SK-N-SH (cell line): ENCODE data around the gene KRTAP16-1. TPM values are rescaled to one million over a fixed set of nuclear protein-coding genes. Genes with fewer than 3 reads are reported as not detected.

Experiments used
- CTCF ChIA-PET: fragments of 300-600, 350-600 bp; formaldehyde crosslinking; extraction: SDS; loops from one replicate; lab custom pipeline; 2021; lab: Yijun Ruan, JAX
- POLR2A ChIA-PET: fragments of 350-600 bp; sonication (Branson Sonifier 250); formaldehyde crosslinking; extraction: SDS; loops from one replicate; lab custom pipeline; 2020; ENCODE audit warnings: antibody characterized with exemption, inconsistent platforms; lab: Yijun Ruan, JAX
- DNase-seq: peaks from one replicate; pipeline ENCODE4 v3.0.0; 2012
- H2AFZ ChIP-seq: fragments of 200-600 bp; sonication (generic); 2 replicates; pipeline ENCODE4 v1.8.1; 2016; ENCODE audit warnings: antibody characterized with exemption, mild to moderate bottlenecking, low read depth
- H3F3A ChIP-seq: fragments of 200-600 bp; sonication (generic); replicated peaks from 2 replicates; pipeline ENCODE3; 2016; ENCODE audit warnings: antibody characterized with exemption, mild to moderate bottlenecking; ENCODE audit not compliant: insufficient read depth
- H3K27ac ChIP-seq, 2 experiments: fragments of 200-500 bp in 1 of 2; fragments of 200-600 bp in 1 of 2; sonication (Bioruptor generic) in 1 of 2; sonication (generic), shearing (Covaris generic) in 1 of 2; 2 replicates each; pipeline versions ENCODE4 v1.5.1 to v1.6.1; 2014 to 2016; ENCODE audit warnings: low read depth in 2 of 2, inconsistent platforms in 1 of 2, low read length in 1 of 2, mild to moderate bottlenecking in 1 of 2, mixed read lengths in 1 of 2
- H3K27me3 ChIP-seq: fragments of 200-600 bp; sonication (generic), shearing (Covaris generic); 2 replicates; pipeline ENCODE4 v1.6.1; 2016; ENCODE audit warnings: mixed run types; ENCODE audit not compliant: insufficient read depth
- H3K36me3 ChIP-seq, 2 experiments: fragments of 200-500 bp in 1 of 2; fragments of 200-600 bp in 1 of 2; sonication (Bioruptor generic) in 1 of 2; sonication (generic) in 1 of 2; replicated peaks in 1 of 2; 2 replicates each; pipeline versions ENCODE3 to v1.5.1; 2014 to 2016; ENCODE audit warnings: low read length in 1 of 2, mild to moderate bottlenecking in 1 of 2; ENCODE audit not compliant: insufficient read depth in 2 of 2, control insufficient read depth in 1 of 2
- H3K4me1 ChIP-seq, 2 experiments: fragments of 200-500 bp in 1 of 2; fragments of 200-600 bp in 1 of 2; sonication (Bioruptor generic) in 1 of 2; sonication (generic), shearing (Covaris generic) in 1 of 2; 2 replicates each; pipeline versions ENCODE4 v1.5.1 to v1.6.1; 2014 to 2016; ENCODE audit warnings: low read depth in 1 of 2, low read length in 1 of 2, mixed run types in 1 of 2; ENCODE audit not compliant: insufficient read depth in 2 of 2, control insufficient read depth in 1 of 2
- H3K4me2 ChIP-seq: fragments of 200-600 bp; sonication (generic), shearing (Covaris generic); 2 replicates; pipeline ENCODE4 v1.6.1; 2017; ENCODE audit warnings: mixed run types
- H3K4me3 ChIP-seq, 2 experiments: fragments of 200-500 bp in 1 of 2; fragments of 200-600 bp in 1 of 2; sonication (Bioruptor generic) in 1 of 2; sonication (generic), shearing (Covaris generic) in 1 of 2; 2 replicates each; pipeline versions ENCODE4 v1.5.1 to v1.8.1; 2014 to 2016; ENCODE audit warnings: low read depth in 2 of 2, inconsistent platforms in 1 of 2, low read length in 1 of 2, mild to moderate bottlenecking in 1 of 2, mixed read lengths in 1 of 2, moderate library complexity in 1 of 2
- H3K79me2 ChIP-seq: fragments of 200-600 bp; sonication (generic); 2 replicates; pipeline ENCODE4 v1.8.1; 2017; ENCODE audit warnings: mild to moderate bottlenecking; ENCODE audit not compliant: insufficient read depth
- H3K9ac ChIP-seq: fragments of 200-600 bp; sonication (generic); 2 replicates; pipeline ENCODE4 v1.6.1; 2017; ENCODE audit warnings: mixed run types
- H3K9me2 ChIP-seq: fragments of 200-600 bp; sonication (generic); 2 replicates; pipeline ENCODE4 v1.6.1; 2017; ENCODE audit warnings: mixed run types
- H3K9me3 ChIP-seq: fragments of 200-600 bp; sonication (generic); 2 replicates; pipeline ENCODE4 v1.6.1; 2017; ENCODE audit warnings: mixed run types, mild to moderate bottlenecking, moderate library complexity
- H4K20me1 ChIP-seq: fragments of 200-600 bp; sonication (generic); 2 replicates; pipeline ENCODE4 v1.6.1; 2017; ENCODE audit warnings: mild to moderate bottlenecking, mixed run types; ENCODE audit not compliant: insufficient read depth
- FOSL2 ChIP-seq: IDR thresholded peaks from 2 replicates; pipeline ENCODE4 v1.4.0; 2012; ENCODE audit warnings: low read depth, mild to moderate bottlenecking, moderate library complexity, borderline replicate concordance
- FOXM1 ChIP-seq: IDR thresholded peaks from 2 replicates; pipeline ENCODE4 v1.4.0; 2012; ENCODE audit warnings: low read depth, mild to moderate bottlenecking
- GATA2 ChIP-seq: sonication (generic); formaldehyde crosslinking; IDR thresholded peaks from 2 replicates; pipeline ENCODE4 v1.5.0; 2020; ENCODE audit warnings: mild to moderate bottlenecking, missing genetic modification reagents
- JUND ChIP-seq: IDR thresholded peaks from 2 replicates; pipeline ENCODE4 v1.4.0; 2012
- MXI1 ChIP-seq: IDR thresholded peaks from 2 replicates; pipeline ENCODE4 v1.6.1; 2012; ENCODE audit warnings: mild to moderate bottlenecking, low read depth, low read length, improper control_type of control experiment
- RCOR1 ChIP-seq: fragments of 150-350 bp; IDR thresholded peaks from 2 replicates; pipeline ENCODE4 v1.6.1; 2017; ENCODE audit warnings: antibody characterized with exemption, low read length
- RFX5 ChIP-seq: IDR thresholded peaks from 2 replicates; pipeline ENCODE4 v1.6.1; 2012; ENCODE audit warnings: mild to moderate bottlenecking, improper control_type of control experiment, low read length
- SIN3A ChIP-seq: IDR thresholded peaks from 2 replicates; pipeline ENCODE4 v1.6.1; 2012; ENCODE audit warnings: low read depth, mild to moderate bottlenecking, low read length, moderate library complexity, borderline replicate concordance
- TAF1 ChIP-seq: IDR thresholded peaks from 2 replicates; pipeline ENCODE4 v1.6.1; 2012; ENCODE audit warnings: low read depth, mild to moderate bottlenecking, low read length, moderate library complexity, borderline replicate concordance
- TCF12 ChIP-seq: IDR thresholded peaks from 2 replicates; pipeline ENCODE4 v1.4.0; 2012
- WGBS: methylation state at CpG from one replicate; pipeline ENCODE4 v1.1.6; 2017; ENCODE audit warnings: low lambda C conversion rate; 5-methylcytosine and 5-hydroxymethylcytosine counted together
- polyA plus RNA-seq, 3 experiments: library from polyadenylated mRNA; depleted of rRNA; stranded (reverse); fragments of >200 nt; gene quantifications; 2 replicates each; pipeline ENCODE4 v1.2.3, GENCODE V29; 2012
- TF ChIP-seq, protein P1 (sequence below): fragments of 200-600 bp; sonication (generic); IDR thresholded peaks from 2 replicates; pipeline ENCODE4 v1.6.1; 2017; ENCODE audit warnings: antibody characterized with exemption, mild to moderate bottlenecking, moderate library complexity
- TF ChIP-seq, protein P2 (sequence below): IDR thresholded peaks from 2 replicates; pipeline ENCODE4 v1.4.0; 2012; ENCODE audit warnings: low read depth, borderline replicate concordance
- TF ChIP-seq, protein P3 (sequence below): IDR thresholded peaks from 2 replicates; pipeline ENCODE4 v1.6.1; 2012; ENCODE audit warnings: mild to moderate bottlenecking, low read depth, low read length, moderate library complexity

KRTAP16-1 gene
- polyA plus RNA-seq, 1 of the 3 experiments (the other 2 are of a cell fraction): not detected

DNA sequence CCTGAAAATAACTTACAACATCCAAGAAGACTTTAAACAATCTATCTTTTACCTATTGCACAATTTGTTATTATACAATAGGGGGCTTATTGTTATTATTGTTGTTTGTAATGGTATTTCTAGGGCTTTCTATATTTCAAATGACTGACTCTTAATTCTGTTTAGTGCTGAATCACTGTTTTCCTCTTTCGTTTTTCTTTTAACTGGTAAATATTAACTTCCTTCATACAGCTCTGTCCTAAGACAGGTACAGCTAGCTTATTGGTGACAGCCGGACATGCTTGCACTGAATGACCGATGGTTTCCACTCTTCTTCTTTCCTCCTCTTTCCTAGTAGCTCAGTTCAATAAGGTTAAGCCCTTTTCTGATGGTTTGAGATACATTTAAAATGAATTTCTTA, 22.1 kb downstream of the KRTAP16-1 start (continued):
- no peak for TF ChIP-seq SIN3A
- TF ChIP-seq RFX5: no peak
- TF ChIP-seq FOSL2: no peak
- TF ChIP-seq, protein P1, sequence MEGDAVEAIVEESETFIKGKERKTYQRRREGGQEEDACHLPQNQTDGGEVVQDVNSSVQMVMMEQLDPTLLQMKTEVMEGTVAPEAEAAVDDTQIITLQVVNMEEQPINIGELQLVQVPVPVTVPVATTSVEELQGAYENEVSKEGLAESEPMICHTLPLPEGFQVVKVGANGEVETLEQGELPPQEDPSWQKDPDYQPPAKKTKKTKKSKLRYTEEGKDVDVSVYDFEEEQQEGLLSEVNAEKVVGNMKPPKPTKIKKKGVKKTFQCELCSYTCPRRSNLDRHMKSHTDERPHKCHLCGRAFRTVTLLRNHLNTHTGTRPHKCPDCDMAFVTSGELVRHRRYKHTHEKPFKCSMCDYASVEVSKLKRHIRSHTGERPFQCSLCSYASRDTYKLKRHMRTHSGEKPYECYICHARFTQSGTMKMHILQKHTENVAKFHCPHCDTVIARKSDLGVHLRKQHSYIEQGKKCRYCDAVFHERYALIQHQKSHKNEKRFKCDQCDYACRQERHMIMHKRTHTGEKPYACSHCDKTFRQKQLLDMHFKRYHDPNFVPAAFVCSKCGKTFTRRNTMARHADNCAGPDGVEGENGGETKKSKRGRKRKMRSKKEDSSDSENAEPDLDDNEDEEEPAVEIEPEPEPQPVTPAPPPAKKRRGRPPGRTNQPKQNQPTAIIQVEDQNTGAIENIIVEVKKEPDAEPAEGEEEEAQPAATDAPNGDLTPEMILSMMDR: no peak
- TF ChIP-seq RCOR1: no peak

DNA sequence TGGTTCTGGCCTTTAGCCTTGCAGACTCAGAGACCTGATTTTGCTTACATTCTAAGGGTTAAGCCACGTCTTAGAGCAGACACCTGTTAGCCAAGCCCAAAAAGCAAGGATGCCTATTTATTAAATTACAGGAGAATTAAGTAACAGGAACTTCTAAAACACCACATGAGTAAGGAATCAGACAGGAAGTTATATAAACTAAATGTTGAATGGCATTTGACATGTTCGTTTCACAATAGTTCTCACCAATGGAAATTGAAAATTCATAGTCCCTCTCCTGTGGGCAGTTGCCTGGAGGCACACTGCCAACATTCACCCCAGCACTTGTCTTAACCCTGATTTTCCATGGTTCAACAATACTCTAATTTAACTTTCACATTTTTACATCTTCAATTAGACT, 24.6 kb downstream of the KRTAP16-1 start:
- WGBS: 9% methylated on average over 2 of the region's 2 CpGs
- ChIA-PET POLR2A (no interaction called here), CTCF (interaction anchor here (1.0 kb wide), 1 partner anchor 264 kb away, joined by 4 read pairs; no protein-coding TSS in a partner anchor)
- no peak overlapping the region for H3K27ac ChIP-seq
- no peaks in the 10 kb centered on the region for H3K4me1 ChIP-seq
- no peaks in the 10 kb centered on the region for H3K36me3 ChIP-seq
- no peak for TF ChIP-seq FOXM1
- TF ChIP-seq JUND: no peak
- TF ChIP-seq TCF12: no peak
- TF ChIP-seq, protein P1: no peak
- TF ChIP-seq GATA2: no peak
- TF ChIP-seq RCOR1: no peak
- no peak for TF ChIP-seq MXI1
- no peak for TF ChIP-seq TAF1
- TF ChIP-seq, protein P2, sequence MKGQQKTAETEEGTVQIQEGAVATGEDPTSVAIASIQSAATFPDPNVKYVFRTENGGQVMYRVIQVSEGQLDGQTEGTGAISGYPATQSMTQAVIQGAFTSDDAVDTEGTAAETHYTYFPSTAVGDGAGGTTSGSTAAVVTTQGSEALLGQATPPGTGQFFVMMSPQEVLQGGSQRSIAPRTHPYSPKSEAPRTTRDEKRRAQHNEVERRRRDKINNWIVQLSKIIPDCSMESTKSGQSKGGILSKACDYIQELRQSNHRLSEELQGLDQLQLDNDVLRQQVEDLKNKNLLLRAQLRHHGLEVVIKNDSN: no peak
- TF ChIP-seq, protein P3, sequence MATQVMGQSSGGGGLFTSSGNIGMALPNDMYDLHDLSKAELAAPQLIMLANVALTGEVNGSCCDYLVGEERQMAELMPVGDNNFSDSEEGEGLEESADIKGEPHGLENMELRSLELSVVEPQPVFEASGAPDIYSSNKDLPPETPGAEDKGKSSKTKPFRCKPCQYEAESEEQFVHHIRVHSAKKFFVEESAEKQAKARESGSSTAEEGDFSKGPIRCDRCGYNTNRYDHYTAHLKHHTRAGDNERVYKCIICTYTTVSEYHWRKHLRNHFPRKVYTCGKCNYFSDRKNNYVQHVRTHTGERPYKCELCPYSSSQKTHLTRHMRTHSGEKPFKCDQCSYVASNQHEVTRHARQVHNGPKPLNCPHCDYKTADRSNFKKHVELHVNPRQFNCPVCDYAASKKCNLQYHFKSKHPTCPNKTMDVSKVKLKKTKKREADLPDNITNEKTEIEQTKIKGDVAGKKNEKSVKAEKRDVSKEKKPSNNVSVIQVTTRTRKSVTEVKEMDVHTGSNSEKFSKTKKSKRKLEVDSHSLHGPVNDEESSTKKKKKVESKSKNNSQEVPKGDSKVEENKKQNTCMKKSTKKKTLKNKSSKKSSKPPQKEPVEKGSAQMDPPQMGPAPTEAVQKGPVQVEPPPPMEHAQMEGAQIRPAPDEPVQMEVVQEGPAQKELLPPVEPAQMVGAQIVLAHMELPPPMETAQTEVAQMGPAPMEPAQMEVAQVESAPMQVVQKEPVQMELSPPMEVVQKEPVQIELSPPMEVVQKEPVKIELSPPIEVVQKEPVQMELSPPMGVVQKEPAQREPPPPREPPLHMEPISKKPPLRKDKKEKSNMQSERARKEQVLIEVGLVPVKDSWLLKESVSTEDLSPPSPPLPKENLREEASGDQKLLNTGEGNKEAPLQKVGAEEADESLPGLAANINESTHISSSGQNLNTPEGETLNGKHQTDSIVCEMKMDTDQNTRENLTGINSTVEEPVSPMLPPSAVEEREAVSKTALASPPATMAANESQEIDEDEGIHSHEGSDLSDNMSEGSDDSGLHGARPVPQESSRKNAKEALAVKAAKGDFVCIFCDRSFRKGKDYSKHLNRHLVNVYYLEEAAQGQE: no peak
- H3K9ac ChIP-seq: no peak overlapping the region
- H2AFZ ChIP-seq: no peak overlapping the region
- no peak for DNase-seq
- H3F3A ChIP-seq: no peaks in the 10 kb centered on the region
- H4K20me1 ChIP-seq: no peaks in the 10 kb centered on the region
- no peak overlapping the region for H3K4me3 ChIP-seq
- H3K79me2 ChIP-seq: no peaks in the 10 kb centered on the region
- H3K9me2 ChIP-seq: no peaks in the 10 kb centered on the region
- H3K9me3 ChIP-seq: no peaks in the 10 kb centered on the region
- H3K4me2 ChIP-seq: no peak overlapping the region
- H3K27me3 ChIP-seq: peaks cover 21% of the 10 kb centered on the region
